ENCODE measurements around the gene PPP3CB. TPM values are rescaled to one million over a fixed set of nuclear protein-coding genes. Genes with fewer than 3 reads are reported as not detected.

Gene PPP3CB
- polyA plus RNA-seq, 3 donors, result 4.8 to 18.9 (median 6.5) TPM

- Mint-ChIP-seq H3K4me1 (peaks cover 4% of the 10 kb centered on the region), H3K4me3 (no peak overlapping the region), H3K27me3 (ENCODE audit: low read depth in 3 of 3) (no peaks in the 10 kb centered on the region), H3K27ac (no peak overlapping the region), H3K9me3 (no peaks in the 10 kb centered on the region), H3K36me3 (peaks cover 0 to 2% of the 10 kb centered on the region in 2 donors)
- no peaks in the 10 kb centered on the region for H3K9me3 ChIP-seq (replicated peaks in 1 of 2; ENCODE audit: control insufficient read depth in 1 of 2, insufficient read depth in 1 of 2, low read length in 2 of 2)
- no peaks in the 10 kb centered on the region for H4K20me1 ChIP-seq (ENCODE audit: insufficient read depth, low read length)
- H3K79me2 ChIP-seq (ENCODE audit: insufficient read depth, low read length), result no peaks in the 10 kb centered on the region
- no peak overlapping the region for H3K4me3 ChIP-seq (replicated peaks in 1 of 3; ENCODE audit: low read depth in 2 of 3, low read length in 3 of 3)
- H3K4me2 ChIP-seq (replicated peaks; ENCODE audit: extremely low read depth, low read length, poor library complexity, severe bottlenecking), result no peak overlapping the region
- no peaks in the 10 kb centered on the region for H3K36me3 ChIP-seq (replicated peaks in 1 of 2; ENCODE audit: control insufficient read depth in 1 of 2, insufficient read depth in 2 of 2, low read length in 2 of 2)
- H2AFZ ChIP-seq (ENCODE audit: insufficient read depth, low read depth, low read length, poor library complexity, severe bottlenecking), result no peak overlapping the region
- DNase-seq, result no peak
- H3K27me3 ChIP-seq (ENCODE audit: control insufficient read depth in 2 of 2, insufficient read depth in 2 of 2, low read length in 2 of 2), result no peaks in the 10 kb centered on the region
- H3K4me1 ChIP-seq (ENCODE audit: control insufficient read depth in 1 of 2, insufficient read depth in 2 of 2, low read length in 2 of 2), result no peaks in the 10 kb centered on the region
- H3K27ac ChIP-seq (ENCODE audit: low read depth in 1 of 2, low read length in 2 of 2), result no peak overlapping the region
- TF ChIP-seq CTCF (IDR thresholded peaks at IDR 0.05), result no peak
- 91% methylated on average over 1 of the region's 4 CpGs for whole genome bisulfite sequencing (ENCODE audit: insufficient coverage)
- intact Hi-C loops (cut with micrococcal nuclease), result no loop called here
- H3K9ac ChIP-seq (ENCODE audit: insufficient read depth, low read length, poor library complexity, severe bottlenecking), result no peak overlapping the region
Measured at GRCh38 chr10:73517166-73517888, 21.5 kb upstream of the PPP3CB start.

GRCh38 chr10:73512207-73512743, 16.5 kb upstream of the PPP3CB start:
- Mint-ChIP-seq H3K9me3 (no peaks in the 10 kb centered on the region), H3K27ac (no peak overlapping the region), H3K36me3 (peaks cover 0 to under 1% of the 10 kb centered on the region in 2 donors), H3K4me3 (no peak overlapping the region), H3K4me1 (peaks cover under 1% of the 10 kb centered on the region), H3K27me3 (ENCODE audit: low read depth in 3 of 3) (no peaks in the 10 kb centered on the region)
- Histone ChIP-seq H3K9ac (ENCODE audit: insufficient read depth, low read length, poor library complexity, severe bottlenecking) (no peak overlapping the region), H3K4me2 (replicated peaks; ENCODE audit: extremely low read depth, low read length, poor library complexity, severe bottlenecking) (no peak overlapping the region), H3K4me3 (replicated peaks in 1 of 3; ENCODE audit: low read depth in 2 of 3, low read length in 3 of 3) (no peak overlapping the region), H2AFZ (ENCODE audit: insufficient read depth, low read depth, low read length, poor library complexity, severe bottlenecking) (no peak overlapping the region), H3K9me3 (replicated peaks in 1 of 2; ENCODE audit: control insufficient read depth in 1 of 2, insufficient read depth in 1 of 2, low read length in 2 of 2) (no peaks in the 10 kb centered on the region), H3K27ac (ENCODE audit: low read depth in 1 of 2, low read length in 2 of 2) (no peak overlapping the region), H3K27me3 (ENCODE audit: control insufficient read depth in 2 of 2, insufficient read depth in 2 of 2, low read length in 2 of 2) (no peaks in the 10 kb centered on the region), H3K36me3 (replicated peaks in 1 of 2; ENCODE audit: control insufficient read depth in 1 of 2, insufficient read depth in 2 of 2, low read length in 2 of 2) (no peaks in the 10 kb centered on the region), H3K4me1 (ENCODE audit: control insufficient read depth in 1 of 2, insufficient read depth in 2 of 2, low read length in 2 of 2) (no peaks in the 10 kb centered on the region), H3K79me2 (ENCODE audit: insufficient read depth, low read length) (no peaks in the 10 kb centered on the region), H4K20me1 (ENCODE audit: insufficient read depth, low read length) (no peaks in the 10 kb centered on the region)
- no CpG with 5 or more reads among the region's 4 CpGs for WGBS (ENCODE audit: insufficient coverage)
- no peak for TF ChIP-seq CTCF (IDR thresholded peaks at IDR 0.05)
- intact Hi-C loops (cut with micrococcal nuclease), result no loop called here
- no peak for DNase-seq

Measured in CD14-positive monocyte (primary cell).